OCI-LY7 (cell line): ENCODE results near the gene MAP7D1. TPM values are rescaled to one million over a fixed set of nuclear protein-coding genes. Genes with fewer than 3 reads are reported as not detected.

ENCODE experiments used
- BruUV-seq: library from RNA; stranded (reverse); fragments of 400-500 nt; replicated peaks from 2 replicates; lab custom pipeline; 2021; lab: Mats Ljungman, UMichigan
- CTCF ChIA-PET: fragments of 300-600 bp; sonication (Branson Sonifier 250); formaldehyde crosslinking; loops from one replicate; lab custom pipeline; 2022; ENCODE audit warnings: antibody characterized with exemption; ENCODE audit not compliant: unreplicated experiment; lab: Charles Lee
- POLR2A ChIA-PET: fragments of 300-600 bp; sonication (Branson Sonifier 250); formaldehyde crosslinking; loops from one replicate; lab custom pipeline; 2022; ENCODE audit warnings: antibody characterized with exemption; lab: Charles Lee
- DNase-seq: peaks from one replicate; pipeline ENCODE4 v3.0.0-alpha.2; 2015; ENCODE audit warnings: low spot score
- H2AFZ ChIP-seq: fragments of 200-600 bp; sonication (generic), shearing (Covaris generic); 2 replicates; pipeline ENCODE4 v1.6.1; 2014; ENCODE audit warnings: mild to moderate bottlenecking, antibody characterized with exemption, low read length, moderate library complexity
- H3K27ac ChIP-seq: fragments of 200-600 bp; sonication (generic); 2 replicates; pipeline ENCODE4 v1.5.1; 2014; ENCODE audit warnings: mixed run types, low read depth, mild to moderate bottlenecking, moderate library complexity, low read length, inconsistent platforms; ENCODE audit not compliant: poor library complexity, severe bottlenecking
- H3K36me3 ChIP-seq: fragments of 200-600 bp; sonication (generic); 2 replicates; pipeline ENCODE4 v1.6.1; 2014; ENCODE audit warnings: mild to moderate bottlenecking, antibody characterized with exemption, low read length, moderate library complexity, mixed read lengths; ENCODE audit not compliant: insufficient read depth
- H3K4me1 ChIP-seq: fragments of 200-600 bp; sonication (generic); 2 replicates; pipeline ENCODE4 v1.5.1; 2014; ENCODE audit warnings: mild to moderate bottlenecking, low read length; ENCODE audit not compliant: insufficient read depth, poor library complexity, severe bottlenecking
- H3K4me2 ChIP-seq: fragments of 200-600 bp; sonication (generic); 2 replicates; pipeline ENCODE4 v1.6.1; 2014; ENCODE audit warnings: mild to moderate bottlenecking, low read length
- H3K4me3 ChIP-seq: fragments of 200-600 bp; sonication (generic); 2 replicates; pipeline ENCODE4 v1.5.1; 2014; ENCODE audit warnings: mild to moderate bottlenecking, low read depth, low read length; ENCODE audit not compliant: poor library complexity, severe bottlenecking
- H3K79me2 ChIP-seq: fragments of 200-600 bp; sonication (generic); 2 replicates; pipeline ENCODE4 v1.6.1; 2016; ENCODE audit warnings: low read depth, mild to moderate bottlenecking, low read length, moderate library complexity, mixed read lengths; ENCODE audit not compliant: insufficient read depth
- H3K9me2 ChIP-seq: fragments of 200-600 bp; sonication (generic); 2 replicates; pipeline ENCODE4 v1.6.1; 2016; ENCODE audit warnings: mild to moderate bottlenecking, low read length, mixed read lengths; ENCODE audit not compliant: insufficient read depth
- H3K9me3 ChIP-seq: fragments of 200-600 bp; sonication (generic); 2 replicates; pipeline ENCODE4 v1.6.1; 2014; ENCODE audit warnings: mild to moderate bottlenecking, mixed run types, low read length, mixed read lengths
- H4K20me1 ChIP-seq: fragments of 200-600 bp; sonication (generic); 2 replicates; pipeline ENCODE4 v1.6.1; 2014; ENCODE audit warnings: mild to moderate bottlenecking, antibody characterized with exemption, low read length, moderate library complexity, mixed read lengths; ENCODE audit not compliant: insufficient read depth
- EZH2phosphoT487 ChIP-seq: fragments of 200-600 bp; sonication (generic); IDR thresholded peaks from 2 replicates; pipeline ENCODE4 v1.6.1; 2018; ENCODE audit warnings: low read depth, borderline replicate concordance, mild to moderate bottlenecking, mixed run types, antibody characterized with exemption, low read length, moderate library complexity, mixed read lengths
- intact Hi-C: fragments of 100-400 bp; cut with micrococcal nuclease; formaldehyde crosslinking; loops from one replicate; pipeline ENCODE4 v1.10.0; 2022; ENCODE audit not compliant: unreplicated experiment
- total RNA-seq, 2 experiments: library from RNA; depleted of rRNA in 1 of 2; stranded (reverse); fragments of >200 nt in 1 of 2; shearing (Covaris generic) in 1 of 2; gene quantifications; 2 replicates each; pipeline ENCODE4 v1.2.3, GENCODE V29; 2014 to 2022
- TF ChIP-seq, protein P1 (sequence below): fragments of 200-600 bp; sonication (generic); conservative IDR thresholded peaks from 2 replicates; pipeline ENCODE4 v1.5.1; 2014; ENCODE audit warnings: mild to moderate bottlenecking, antibody characterized with exemption, low read length, moderate library complexity, mixed read lengths

Gene MAP7D1
- total RNA-seq, 2 experiments from 2014 or later: 61.2 to 101 TPM

DNA sequence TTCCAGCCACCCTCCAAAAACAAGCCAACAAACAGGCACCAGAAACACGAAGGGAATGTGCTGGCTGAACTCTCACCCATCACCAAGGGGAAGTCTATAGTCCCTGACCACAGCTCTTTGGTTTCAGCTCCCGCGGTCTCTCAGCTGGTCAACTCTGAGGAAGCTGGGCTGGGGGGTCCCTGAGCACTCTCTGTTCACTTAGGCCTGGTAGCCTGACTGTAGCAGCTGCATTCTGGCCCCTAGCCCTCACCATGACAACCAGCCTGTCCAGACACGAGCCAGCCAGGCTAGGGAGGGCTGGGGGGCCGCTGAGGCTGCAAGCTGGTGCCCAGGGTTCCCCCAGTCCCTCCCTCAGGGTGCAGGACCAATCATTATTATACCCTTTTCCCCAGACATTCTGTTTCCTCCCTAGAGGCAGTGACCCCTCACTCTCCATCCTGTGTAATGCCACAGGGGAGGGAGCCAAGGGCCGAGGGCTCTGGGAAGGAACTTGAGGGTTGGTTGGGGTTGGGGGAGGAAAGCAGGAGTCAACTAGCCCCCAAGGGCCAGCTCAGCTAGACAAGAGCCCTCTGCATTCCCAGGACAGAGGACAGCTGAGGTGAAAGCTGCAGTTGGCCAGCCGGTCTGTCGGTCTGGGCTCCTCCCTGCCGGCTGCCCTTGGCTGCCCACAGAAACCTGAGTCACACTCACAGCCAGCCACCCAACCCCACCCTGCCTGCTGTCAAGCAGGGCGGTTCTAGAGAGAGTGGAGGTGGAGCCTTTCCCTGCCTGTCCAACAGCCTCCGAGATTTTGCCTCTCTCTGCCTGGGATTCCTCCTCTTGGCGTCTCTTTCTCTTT is 5.4 kb upstream of the MAP7D1 start:
- Histone ChIP-seq H3K4me3 (no peak overlapping the region), H3K4me1 (peaks cover 64% of the 10 kb centered on the region), H3K27ac (peak overlapping the region; percentile 44), H3K9me2 (no peaks in the 10 kb centered on the region), H2AFZ (peak overlapping the region; percentile 72), H3K4me2 (peak overlapping the region; percentile 93), H3K36me3 (peaks cover 16% of the 10 kb centered on the region), H4K20me1 (no peaks in the 10 kb centered on the region), H3K9me3 (peaks cover 15% of the 10 kb centered on the region; the same call in 1 of the 2 replicates), H3K79me2 (peaks cover 24% of the 10 kb centered on the region; the same call in 1 of the 2 replicates)
- DNase-seq: peak; percentile 55
- intact Hi-C loops: no loop called here
- CTCF ChIA-PET: interaction anchor here (0.6 to 1.9 kb wide), 7 partner anchors 10 to 245 kb away, joined by 3 to 16 read pairs (median 5); no protein-coding TSS in a partner anchor
- BruUV-seq: no TSS peak
- no peak for TF ChIP-seq EZH2phosphoT487
- TF ChIP-seq, protein P1, sequence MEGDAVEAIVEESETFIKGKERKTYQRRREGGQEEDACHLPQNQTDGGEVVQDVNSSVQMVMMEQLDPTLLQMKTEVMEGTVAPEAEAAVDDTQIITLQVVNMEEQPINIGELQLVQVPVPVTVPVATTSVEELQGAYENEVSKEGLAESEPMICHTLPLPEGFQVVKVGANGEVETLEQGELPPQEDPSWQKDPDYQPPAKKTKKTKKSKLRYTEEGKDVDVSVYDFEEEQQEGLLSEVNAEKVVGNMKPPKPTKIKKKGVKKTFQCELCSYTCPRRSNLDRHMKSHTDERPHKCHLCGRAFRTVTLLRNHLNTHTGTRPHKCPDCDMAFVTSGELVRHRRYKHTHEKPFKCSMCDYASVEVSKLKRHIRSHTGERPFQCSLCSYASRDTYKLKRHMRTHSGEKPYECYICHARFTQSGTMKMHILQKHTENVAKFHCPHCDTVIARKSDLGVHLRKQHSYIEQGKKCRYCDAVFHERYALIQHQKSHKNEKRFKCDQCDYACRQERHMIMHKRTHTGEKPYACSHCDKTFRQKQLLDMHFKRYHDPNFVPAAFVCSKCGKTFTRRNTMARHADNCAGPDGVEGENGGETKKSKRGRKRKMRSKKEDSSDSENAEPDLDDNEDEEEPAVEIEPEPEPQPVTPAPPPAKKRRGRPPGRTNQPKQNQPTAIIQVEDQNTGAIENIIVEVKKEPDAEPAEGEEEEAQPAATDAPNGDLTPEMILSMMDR: no peak
- POLR2A ChIA-PET: interaction anchor here (0.5 to 1.9 kb wide), 6 partner anchors 11 to 135 kb away, joined by 3 to 13 read pairs (median 3); no protein-coding TSS in a partner anchor

DNA sequence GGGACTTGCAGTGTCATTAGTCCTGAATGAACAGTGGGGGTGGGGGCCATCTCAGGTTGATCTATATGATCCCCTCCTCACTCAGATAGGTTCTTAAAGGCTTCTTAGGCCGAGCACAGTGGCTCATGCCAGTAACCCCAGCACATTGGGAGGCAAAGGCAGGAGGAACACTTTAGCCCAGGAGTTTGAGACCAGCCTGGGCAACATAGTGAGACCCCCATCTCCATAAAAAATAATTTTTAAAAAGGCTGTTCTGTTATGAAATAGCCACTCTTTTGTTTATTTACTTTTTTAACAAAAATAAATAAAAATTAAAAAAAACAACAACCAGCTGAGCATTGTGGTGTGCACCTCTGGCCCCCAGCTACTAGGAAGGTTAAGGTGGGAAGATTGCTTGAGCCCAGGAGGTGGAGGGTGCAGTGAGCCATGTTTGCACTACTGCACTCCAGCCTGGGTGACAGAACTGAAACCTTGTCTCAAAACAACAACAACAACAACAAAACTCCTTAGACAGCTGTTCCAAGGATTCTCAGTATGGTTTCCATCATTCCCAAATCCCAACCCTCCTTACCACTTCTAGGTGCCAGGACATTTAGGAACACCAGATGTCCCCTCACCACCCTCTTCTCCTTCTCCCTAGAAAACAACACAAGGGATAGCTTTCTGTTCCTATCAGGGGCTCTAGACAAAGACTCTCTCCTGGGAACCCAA is 4.7 kb upstream of the MAP7D1 start:
- Histone ChIP-seq H3K4me2 (peak overlapping the region; percentile 93), H3K4me3 (peak overlapping the region; percentile 43), H3K9me2 (no peaks in the 10 kb centered on the region), H4K20me1 (no peaks in the 10 kb centered on the region), H3K4me1 (peaks cover 64% of the 10 kb centered on the region), H3K9me3 (peaks cover 15% of the 10 kb centered on the region; the same call in 1 of the 2 replicates), H3K79me2 (peaks cover 27% of the 10 kb centered on the region; the same call in 1 of the 2 replicates), H2AFZ (peak overlapping the region; percentile 72), H3K36me3 (peaks cover 15% of the 10 kb centered on the region), H3K27ac (peak overlapping the region; percentile 44)
- ChIA-PET POLR2A (interaction anchor here (0.6 to 0.8 kb wide), 2 partner anchors 11 to 37 kb away, joined by 3 read pairs; no protein-coding TSS in a partner anchor), CTCF (interaction anchor here (0.6 to 1.0 kb wide), 3 partner anchors 9 to 37 kb away, joined by 3 to 5 read pairs (median 3); no protein-coding TSS in a partner anchor)
- intact Hi-C loops: no loop called here
- no TSS peak for BruUV-seq
- DNase-seq: no peak
- TF ChIP-seq, protein P1: no peak
- no peak for TF ChIP-seq EZH2phosphoT487
